GM10248 (cell line): Measurements from ENCODE around the gene ADAMTS16.
"Not testable (repeated sequence)": the region's sequence is repeated elsewhere in the genome, so short reads cannot be mapped to it uniquely, and the experiment has no call there.

Experiments used
- CTCF ChIA-PET: fragments of 300-600 bp; sonication (Branson Sonifier 250); formaldehyde crosslinking; extraction: SDS; loops from one replicate; lab custom pipeline; 2021; ENCODE audit warnings: antibody characterized with exemption; lab: Yijun Ruan, JAX
- POLR2A ChIA-PET: fragments of 350-650 bp; sonication (Branson Sonifier 250); formaldehyde crosslinking; extraction: SDS; loops from one replicate; lab custom pipeline; 2020; ENCODE audit warnings: antibody characterized with exemption; lab: Yijun Ruan, JAX
- DNase-seq: peaks from one replicate; pipeline ENCODE4 v3.0.0; 2012; ENCODE audit errors: extremely low spot score
- CTCF ChIP-seq: IDR thresholded peaks from 2 replicates; pipeline ENCODE4 v1.5.1; 2012; ENCODE audit warnings: mild to moderate bottlenecking, low read depth; ENCODE audit errors: extremely low read depth, missing control alignments, control extremely low read depth

The ADAMTS16 gene

GRCh38 chr5:5132234-5132633 lies 7.9 kb upstream of the ADAMTS16 start:
- ChIA-PET CTCF (no interaction called here), POLR2A (no interaction called here)
- no peak for TF ChIP-seq CTCF
- DNase-seq: no peak

- no peak for TF ChIP-seq CTCF
- no peak for DNase-seq
- CTCF ChIA-PET: no interaction called here
- POLR2A ChIA-PET: no interaction called here
Observed at GRCh38 chr5:5132693-5133295, 7.3 kb upstream of the ADAMTS16 start.

GRCh38 chr5:5134107-5134506 lies 6.0 kb upstream of the ADAMTS16 start:
- no peak for DNase-seq
- TF ChIP-seq CTCF: no peak
- CTCF ChIA-PET: interaction anchor here (2.0 kb wide), 1 partner anchor 11 kb away, joined by 7 read pairs; no protein-coding TSS in a partner anchor
- POLR2A ChIA-PET: no interaction called here

GRCh38 chr5:5135957-5136676 lies 4.0 kb upstream of the ADAMTS16 start:
- DNase-seq: no peak
- TF ChIP-seq CTCF: no peak
- ChIA-PET CTCF (no interaction called here), POLR2A (no interaction called here)

- POLR2A ChIA-PET, DNase-seq: not testable (repeated sequence)
- CTCF ChIA-PET: interaction anchor here (1.2 kb wide), 1 partner anchor 282 kb away, joined by 5 read pairs; no protein-coding TSS in a partner anchor
Observed at GRCh38 chr5:5137851-5138250, 2.3 kb upstream of the ADAMTS16 start.

GRCh38 chr5:5139336-5139776 lies 774 bp upstream of the ADAMTS16 start:
- ChIA-PET POLR2A (no interaction called here), CTCF (interaction anchor here (2.4 kb wide), 1 partner anchor 280 kb away, joined by 26 read pairs; the partner anchor contains the start of gene ICE1)
- TF ChIP-seq CTCF: no peak
- no peak for DNase-seq
